GM12872 (cell line): ENCODE measurements around the gene BRD4.

ENCODE experiments used
- TF ChIP-seq, protein P1 (sequence below): IDR thresholded peaks from 3 replicates; pipeline ENCODE4 v1.5.1; 2011; ENCODE audit warnings: low read depth, mild to moderate bottlenecking, low read length, moderate library complexity; ENCODE audit not compliant: insufficient read depth

Gene BRD4

DNA sequence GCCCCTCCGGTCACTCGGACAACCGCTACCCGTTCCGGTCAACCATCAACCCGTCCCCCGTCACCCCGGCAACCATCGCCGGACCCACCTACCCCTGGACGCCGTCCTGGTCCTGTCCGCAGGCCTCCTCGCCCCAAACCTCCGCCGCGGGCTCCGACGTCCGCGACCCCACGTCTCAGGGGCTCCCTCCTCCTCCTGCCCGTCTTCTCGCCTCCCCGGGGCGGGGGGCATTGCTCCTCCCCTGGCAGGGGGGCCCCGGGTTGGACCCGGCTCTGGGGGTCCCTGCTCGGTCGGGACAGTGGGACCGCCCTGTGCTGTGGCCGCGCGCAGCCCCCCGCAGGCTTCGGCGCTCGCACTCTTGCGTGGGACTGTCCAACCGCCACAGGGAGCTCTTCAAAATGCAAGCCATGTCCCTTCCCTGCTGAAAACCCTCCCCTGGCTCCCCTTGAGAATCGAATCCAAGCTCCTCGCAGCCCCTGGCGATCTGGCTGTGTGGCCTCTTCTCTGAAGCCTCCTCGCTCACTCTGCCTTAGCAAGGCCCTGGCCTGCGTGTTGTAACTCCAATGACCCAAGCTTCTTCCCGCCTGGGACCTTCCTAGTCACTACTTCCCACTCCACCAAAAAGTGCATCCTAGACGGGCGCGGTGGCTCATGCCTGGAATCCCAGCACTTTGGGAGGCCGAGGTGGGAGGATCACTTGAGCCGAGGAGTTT is 108.5 kb downstream of the BRD4 start:
- TF ChIP-seq, protein P1, sequence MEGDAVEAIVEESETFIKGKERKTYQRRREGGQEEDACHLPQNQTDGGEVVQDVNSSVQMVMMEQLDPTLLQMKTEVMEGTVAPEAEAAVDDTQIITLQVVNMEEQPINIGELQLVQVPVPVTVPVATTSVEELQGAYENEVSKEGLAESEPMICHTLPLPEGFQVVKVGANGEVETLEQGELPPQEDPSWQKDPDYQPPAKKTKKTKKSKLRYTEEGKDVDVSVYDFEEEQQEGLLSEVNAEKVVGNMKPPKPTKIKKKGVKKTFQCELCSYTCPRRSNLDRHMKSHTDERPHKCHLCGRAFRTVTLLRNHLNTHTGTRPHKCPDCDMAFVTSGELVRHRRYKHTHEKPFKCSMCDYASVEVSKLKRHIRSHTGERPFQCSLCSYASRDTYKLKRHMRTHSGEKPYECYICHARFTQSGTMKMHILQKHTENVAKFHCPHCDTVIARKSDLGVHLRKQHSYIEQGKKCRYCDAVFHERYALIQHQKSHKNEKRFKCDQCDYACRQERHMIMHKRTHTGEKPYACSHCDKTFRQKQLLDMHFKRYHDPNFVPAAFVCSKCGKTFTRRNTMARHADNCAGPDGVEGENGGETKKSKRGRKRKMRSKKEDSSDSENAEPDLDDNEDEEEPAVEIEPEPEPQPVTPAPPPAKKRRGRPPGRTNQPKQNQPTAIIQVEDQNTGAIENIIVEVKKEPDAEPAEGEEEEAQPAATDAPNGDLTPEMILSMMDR: no peak

DNA sequence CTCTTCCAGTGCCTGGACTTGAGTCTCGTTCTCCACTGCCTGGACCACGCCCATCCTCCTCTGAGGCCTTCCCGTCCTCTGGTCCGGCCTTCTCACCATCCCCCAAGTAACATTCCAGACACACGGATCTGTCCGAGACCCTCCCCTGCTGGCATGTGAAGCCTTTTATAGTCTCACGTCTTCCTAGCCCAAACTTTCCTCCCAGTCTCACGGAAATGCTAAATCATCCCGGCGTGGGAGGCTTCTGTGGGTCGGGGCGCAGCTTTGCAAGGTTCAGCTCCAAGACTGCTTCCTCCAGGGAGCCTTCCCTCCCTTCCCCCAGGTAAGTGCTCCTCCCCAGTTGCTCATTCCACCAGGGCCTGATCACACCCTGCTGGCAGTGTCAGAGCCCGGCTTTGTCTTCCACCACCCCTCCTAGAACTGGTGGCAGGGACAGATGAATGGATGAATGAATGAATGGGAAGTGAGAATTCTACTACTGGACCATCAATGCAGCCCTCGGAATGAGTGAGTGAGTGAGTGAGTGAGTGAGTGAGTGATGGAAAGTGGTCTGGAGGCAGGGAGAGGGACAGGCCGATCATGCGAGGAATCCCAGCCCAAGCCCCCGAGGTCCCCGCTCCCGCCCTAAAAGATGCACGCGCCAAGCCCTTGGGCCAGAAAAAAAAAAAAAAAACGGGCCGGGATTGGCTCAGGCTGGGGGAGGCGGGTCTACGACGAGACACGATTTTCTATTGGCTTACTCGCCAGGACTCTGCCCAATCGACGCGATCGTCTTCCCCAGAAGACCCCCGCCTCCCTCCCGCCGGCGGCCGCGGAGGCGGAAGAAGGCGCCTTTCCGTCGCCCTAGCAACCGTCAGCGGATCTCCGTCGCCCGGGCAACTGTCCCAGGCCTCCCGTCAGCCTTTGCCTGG is 109.3 kb downstream of the BRD4 start:
- TF ChIP-seq, protein P1: no peak

DNA sequence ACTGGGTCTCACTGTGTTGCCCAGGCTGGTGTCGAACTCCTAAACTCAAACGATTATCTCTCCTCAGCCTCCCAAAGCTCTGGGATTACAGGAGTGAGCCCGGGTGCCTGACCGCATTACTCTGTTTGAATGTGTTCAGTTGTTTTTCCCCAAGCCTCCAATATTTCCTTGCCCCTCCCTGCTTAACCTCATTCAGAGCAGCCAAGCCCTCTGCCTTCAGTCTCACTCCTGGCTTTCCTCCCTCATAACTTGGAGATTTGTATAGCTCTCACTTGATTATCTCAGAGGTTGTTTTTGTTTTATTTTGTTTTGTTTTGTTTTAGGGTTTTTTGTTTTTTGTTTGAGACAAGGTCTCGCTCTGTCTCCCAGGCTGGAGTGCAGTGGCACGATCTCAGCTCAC is 111.5 kb downstream of the BRD4 start:
- TF ChIP-seq, protein P1: no peak

DNA sequence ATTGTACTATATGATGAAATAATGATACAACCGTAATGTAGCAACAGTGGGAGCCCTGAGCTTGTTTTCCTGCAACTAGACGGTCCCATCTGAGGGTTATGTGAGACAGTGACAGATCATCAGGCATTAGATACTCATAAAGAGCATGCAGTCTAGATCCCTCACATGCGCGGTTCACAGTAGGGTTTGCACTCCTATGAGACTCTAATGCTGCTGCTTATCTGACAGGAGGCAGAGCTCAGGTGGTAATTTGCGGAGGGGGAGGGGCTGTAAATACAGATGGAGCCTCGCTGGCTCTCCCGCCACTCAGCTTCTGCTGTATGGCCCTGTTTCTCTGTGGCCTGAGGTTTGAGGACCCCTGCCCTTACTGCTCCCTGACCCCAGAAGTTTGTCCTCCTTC is 113.8 kb downstream of the BRD4 start:
- TF ChIP-seq, protein P1: no peak

DNA sequence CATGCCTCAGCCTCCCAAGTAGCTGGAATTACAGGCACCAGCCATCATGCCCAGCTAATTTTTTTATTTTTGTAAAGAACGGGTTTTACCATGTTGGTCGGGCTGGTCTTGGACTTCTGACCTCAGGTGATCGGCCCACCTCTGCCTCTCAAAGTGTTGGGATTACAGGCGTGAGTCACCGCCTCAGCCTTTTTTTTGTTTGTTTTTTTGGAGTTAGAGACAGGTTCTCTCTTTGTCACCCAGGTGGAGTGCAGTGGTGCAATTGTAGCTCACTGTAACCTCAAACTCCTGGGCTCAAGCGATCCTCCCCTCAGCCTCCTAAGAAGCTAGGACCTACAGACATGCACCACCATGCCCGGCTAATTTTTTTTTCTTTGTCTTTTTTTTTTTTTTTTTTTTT is 116.0 kb downstream of the BRD4 start:
- TF ChIP-seq, protein P1: no peak

DNA sequence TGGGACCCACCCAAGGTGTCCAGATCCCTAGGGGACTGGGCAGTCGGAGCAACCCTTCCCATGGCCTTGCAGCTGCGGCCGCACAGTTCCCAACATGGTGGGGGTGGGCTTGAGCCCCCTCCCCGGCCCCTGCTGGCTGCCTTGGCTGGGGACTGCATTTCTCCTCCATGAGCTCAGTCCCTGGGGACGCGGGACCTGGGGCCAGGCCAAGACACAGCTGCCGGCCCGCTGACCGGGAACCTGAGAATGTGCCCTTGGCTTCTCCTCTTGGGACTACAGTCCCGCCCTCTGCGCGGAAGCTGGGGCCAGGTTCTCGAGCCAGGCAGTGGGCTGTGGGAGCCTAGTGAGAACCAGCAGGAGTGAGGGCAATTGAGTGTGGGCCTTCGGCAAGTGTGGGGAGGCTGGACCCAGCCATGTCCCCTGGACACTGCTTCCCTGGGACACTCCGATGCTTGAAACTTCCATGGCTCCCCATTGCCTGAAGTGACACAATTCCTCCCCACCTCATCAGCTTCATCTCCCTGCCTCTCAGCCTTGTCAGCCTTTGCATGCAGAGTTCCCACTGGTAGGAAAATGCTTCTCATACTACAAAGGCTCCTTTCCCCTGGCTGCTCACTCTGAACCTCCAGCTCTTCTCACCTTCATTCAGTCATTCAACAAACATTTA is 118.5 kb downstream of the BRD4 start:
- TF ChIP-seq, protein P1: no peak

DNA sequence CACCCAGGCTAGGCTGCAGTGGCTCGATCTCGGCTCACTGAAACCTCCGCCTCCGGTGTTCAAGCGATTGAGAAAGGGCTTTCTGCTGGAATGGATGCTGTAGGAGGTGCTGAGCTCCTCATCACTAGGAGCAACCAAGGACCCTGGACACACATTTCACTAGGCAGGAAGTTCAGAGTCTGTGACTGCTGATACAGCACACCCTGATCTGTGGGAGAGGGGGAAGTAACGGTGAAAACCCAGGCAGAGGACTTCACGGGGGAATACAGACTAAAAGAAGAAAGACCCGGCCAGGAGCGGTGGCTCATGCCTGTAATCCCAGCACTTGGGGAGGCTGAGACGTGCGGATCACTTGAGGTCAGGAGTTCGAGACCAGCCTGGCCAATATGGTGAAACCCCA is 119.6 kb downstream of the BRD4 start:
- TF ChIP-seq, protein P1: no peak
